HG03135 (cell line): ENCODE measurements around the gene IFI27L2.

Experiments
- ATAC-seq: cut with Tn5 transposase; IDR thresholded peaks from one replicate; pipeline ENCODE4 v1.9.1; 2021; ENCODE audit warnings: mild to moderate bottlenecking, moderate library complexity; ENCODE audit not compliant: unreplicated experiment

Gene IFI27L2

DNA sequence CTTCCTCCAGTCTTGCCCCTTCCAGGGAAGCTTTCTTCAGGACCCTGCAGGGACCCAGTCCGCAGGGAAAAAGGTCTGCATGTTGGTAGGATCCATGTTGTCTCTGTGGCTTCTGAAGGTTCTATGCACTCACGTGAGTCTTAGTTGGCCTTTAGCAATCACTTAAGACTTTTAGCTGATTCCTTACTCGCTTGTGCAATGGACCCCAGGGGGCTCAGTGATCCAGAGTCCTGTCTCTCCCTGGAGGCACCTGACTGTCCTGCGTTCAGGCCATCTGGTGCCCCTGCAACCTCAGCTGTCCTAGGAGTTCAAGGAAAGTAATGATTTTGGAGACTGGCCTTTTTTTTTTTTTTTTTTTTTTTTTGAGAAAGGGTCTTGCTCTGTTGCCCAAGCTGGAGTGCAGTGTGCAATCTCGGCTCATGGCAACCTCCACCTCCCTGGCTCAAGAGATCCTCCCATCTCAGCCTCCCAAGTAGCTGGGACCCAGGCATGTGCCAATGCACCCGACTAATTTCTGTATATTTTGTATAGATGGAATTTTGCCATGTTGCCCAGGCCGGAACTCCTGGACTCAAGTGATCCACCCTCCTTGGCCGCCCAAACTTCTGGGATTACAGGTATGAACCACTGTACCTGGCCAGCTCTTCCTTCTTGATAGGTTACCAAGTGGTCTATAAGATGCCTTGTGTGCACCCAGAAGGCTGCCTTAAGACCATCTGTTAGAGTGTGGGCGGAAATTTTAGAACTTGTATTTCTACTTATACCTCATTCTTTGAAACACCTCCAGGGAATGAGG is 4.6 kb downstream of the IFI27L2 start:
- no peak for ATAC-seq

DNA sequence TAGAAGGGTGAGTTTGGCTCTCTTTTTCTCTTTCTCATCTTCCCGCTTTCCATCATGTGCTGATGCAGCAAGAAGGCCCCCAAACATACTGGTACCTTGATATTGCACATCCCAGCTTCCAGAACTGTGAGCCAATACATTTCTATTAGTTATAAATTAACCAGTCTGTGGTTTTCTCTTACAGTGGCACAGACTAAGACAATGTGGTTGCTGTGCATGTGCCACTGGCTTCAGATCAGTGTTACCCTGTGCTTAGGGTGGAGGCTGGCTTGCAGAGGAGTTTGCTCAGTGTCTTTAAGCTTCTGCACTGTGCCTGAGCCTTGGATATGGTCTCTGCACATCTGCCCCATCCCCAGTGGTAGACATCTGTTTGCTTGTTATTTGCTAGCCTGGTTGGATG is 5.5 kb downstream of the IFI27L2 start:
- ATAC-seq = no peak

DNA sequence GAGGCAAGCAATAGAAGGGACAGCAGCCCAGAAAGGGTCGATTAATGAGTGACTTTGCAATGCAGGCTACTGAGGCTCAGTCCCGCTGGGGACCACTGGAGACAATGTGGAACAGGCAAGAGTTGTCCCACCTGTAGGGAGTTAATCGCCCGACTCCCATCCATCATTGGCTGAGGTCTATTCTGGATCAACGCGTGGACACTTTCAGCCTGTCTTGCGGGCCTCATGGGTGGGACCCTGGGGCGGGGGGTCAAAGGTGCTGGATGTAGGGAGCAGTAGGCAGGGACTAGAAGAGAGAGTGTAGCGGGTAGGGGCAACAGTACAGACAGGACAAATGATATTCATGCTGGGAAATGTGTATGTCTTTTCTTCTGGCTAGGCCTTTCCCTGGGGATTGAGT is 6.1 kb downstream of the IFI27L2 start:
- ATAC-seq = no peak

DNA sequence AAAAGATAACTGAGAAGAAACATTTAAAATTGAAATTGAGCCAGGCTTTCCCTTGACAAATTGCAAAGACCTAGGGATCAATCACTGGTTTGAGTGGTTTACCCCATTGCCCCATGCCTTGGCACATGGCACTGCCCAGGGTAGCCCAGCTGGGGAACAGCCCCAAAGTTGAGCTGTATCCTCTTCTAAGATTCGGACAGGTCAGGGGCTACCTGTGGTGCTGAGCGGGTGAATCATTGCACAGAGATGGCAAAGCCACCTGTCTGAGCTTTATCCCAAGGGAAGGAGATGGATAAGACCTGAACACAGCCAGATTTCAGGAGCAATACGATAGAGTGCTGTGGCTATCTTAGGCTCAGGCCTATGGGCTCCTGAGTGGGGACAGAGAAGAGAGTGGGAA is 7.0 kb downstream of the IFI27L2 start:
- no peak for ATAC-seq

DNA sequence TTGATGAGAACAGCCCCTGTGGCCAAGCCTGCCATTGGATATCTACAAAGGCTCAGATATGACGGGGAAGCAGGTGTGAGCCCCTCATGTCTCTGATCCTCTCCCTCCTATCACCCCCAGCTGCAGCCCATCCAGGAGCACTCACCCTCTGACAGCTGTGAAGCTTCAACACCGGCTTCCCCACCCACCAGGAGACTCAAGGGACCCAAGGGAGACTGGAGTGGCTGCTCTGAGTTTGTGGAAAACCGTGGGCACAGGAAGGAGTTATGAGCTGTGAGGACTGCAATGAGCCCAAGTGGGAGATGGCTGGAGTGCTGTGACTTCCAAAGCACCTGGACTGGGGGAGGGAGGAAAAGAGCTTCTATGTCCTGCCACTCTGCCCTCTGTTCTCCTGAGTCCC is 7.9 kb downstream of the IFI27L2 start:
- no peak for ATAC-seq

DNA sequence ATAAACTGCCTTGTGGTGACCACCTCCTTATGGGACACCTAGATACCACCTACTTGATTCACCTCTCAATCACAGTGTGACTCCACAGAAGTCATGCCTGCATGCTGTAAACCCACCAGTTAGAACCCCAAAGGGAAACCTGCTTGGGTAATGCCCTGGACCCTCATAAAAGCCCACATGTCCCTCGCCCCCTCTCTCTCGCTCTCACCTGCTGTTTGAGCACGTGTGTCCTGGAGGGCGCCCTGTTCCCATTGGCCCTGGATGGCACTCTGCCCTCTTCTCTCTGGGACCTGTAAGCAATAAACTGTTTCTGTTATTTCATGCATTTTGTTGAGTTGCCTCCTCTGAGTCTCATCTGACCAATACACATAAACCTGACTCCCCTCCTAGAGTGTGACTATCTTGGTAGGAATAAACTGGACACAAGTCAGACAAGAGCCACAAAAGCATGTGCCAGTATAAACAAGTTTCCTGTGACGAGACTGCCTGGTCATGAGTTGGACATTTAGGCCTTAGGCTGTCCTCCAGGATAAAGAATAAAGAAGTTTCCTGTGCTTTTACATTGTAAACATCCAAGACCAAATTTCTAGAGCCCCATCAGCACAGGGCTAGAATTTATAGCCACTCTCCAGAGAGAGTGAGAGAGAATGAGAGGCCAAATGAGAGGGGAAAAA is 8.6 kb downstream of the IFI27L2 start:
- no peak for ATAC-seq

DNA sequence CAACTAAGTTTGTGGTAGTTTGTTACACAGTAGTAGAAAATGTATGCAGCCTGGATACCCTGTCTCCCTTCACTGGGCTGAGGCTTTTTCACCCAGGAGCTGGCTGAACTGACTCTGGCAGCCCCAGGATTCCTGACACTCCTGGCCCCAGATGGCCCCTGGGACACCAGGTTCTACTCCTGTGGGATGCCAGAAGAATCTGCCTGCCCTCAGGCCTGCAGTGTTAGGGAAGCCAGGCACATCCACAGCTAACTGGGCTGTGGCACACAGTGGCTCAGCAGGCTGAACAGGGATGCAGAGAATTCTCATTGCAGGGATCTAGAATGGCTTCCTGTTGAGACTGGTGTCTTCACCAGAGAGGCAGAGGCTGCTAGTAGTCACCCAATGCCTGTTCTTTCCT is 10.3 kb downstream of the IFI27L2 start:
- no peak for ATAC-seq

DNA sequence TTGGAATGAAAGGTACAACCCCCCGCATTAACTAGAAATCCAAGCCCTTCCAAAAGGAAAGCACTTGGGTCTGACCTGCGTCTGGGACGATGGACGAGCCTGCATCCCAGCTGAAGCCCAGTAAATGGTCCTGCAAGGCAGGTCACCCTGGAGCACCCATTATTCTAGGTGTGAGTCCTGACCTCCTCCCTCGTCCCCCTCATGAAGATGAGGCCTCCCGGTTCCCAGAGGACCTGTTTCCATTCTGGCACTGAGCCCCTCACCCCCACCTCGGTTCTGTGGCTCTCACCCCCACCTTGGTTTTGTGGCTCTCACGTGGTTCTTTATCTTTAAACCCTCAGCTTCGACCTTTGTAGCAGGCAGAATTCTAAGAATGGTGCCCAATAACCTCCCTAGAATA is 11.5 kb downstream of the IFI27L2 start:
- no peak for ATAC-seq

DNA sequence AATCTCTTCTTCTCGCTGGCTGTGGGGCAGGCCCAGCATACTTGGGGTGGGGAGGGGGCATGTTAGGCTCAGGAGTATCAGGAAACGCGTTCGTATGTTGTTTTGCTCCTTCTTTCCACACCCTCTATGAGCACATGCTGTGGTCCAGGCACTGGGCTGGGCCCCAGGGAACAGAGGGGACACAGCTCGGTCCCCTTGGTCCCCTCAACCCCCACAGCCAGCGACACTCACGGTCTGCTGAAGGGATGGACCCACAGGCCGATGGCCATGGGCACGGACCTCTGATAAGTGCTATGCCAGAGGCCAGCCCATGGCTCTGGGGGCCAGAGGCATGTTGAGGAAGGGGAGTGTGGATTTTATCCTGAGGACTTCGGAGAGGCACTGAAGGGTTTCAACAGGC is 12.7 kb downstream of the IFI27L2 start:
- ATAC-seq = no peak

DNA sequence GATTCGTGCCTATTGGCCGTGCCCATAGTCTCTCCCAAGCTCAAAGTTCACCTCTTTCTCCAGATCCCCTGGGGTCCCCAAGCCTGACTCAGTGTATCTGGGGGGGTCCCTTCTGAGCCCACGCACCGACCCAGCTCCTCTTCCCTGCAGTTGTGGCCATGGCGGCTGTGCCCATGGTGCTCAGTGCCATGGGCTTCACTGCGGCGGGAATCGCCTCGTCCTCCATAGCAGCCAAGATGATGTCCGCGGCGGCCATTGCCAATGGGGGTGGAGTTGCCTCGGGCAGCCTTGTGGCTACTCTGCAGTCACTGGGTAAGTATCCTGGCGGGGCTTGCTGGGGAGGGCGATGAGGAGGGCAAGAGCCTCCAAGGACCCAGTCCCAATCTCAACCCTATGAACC is 13.8 kb downstream of the IFI27L2 start:
- no peak for ATAC-seq

DNA sequence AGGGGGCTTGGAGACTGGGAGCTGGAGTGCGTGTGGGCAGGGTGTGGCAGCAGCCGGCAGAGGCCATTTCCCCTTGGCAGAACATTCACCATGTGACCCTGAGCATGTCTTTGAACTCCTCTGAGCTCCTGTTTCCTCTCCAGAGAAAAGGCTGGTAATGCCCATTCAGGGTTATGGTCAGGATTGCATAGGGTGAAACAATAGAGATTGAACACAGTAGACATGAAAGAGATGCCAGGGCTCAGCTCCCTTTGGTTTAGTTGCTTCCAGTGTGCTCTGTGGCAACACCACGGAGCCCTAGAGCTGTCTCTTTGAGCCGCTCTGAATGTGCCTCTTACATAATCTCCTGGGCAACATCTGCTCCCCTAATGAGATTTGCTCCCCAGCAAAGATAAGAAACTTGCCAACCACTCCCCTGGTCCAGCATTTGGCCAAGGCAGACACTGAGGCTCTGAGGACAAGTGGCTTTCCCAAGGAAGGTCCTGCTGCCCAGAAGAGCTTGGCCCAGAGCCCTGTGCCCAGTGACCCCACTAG is 14.3 kb downstream of the IFI27L2 start:
- ATAC-seq = no peak

DNA sequence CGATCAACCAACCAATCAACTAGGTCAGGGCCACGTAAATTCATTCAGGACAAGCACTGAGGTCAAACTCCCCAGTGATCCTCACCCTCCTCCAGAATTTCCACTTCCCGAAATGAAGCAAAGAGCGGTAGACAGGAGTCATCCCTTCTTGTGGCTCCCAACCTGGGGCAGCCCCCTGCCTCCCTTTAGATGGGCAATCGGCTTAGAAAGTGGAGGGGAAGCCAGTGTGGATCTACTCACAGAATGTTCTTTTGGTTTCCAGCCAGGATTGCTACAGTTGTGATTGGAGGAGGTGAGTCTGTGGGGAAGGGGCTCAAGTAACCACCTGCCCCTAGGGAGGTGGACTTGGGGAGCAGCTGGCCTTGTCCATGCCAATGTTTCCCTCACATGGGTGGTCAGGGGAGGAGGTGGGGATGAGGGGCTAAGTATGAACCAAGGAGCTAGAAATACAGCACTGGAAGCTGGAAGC is 14.8 kb downstream of the IFI27L2 start:
- no peak for ATAC-seq

DNA sequence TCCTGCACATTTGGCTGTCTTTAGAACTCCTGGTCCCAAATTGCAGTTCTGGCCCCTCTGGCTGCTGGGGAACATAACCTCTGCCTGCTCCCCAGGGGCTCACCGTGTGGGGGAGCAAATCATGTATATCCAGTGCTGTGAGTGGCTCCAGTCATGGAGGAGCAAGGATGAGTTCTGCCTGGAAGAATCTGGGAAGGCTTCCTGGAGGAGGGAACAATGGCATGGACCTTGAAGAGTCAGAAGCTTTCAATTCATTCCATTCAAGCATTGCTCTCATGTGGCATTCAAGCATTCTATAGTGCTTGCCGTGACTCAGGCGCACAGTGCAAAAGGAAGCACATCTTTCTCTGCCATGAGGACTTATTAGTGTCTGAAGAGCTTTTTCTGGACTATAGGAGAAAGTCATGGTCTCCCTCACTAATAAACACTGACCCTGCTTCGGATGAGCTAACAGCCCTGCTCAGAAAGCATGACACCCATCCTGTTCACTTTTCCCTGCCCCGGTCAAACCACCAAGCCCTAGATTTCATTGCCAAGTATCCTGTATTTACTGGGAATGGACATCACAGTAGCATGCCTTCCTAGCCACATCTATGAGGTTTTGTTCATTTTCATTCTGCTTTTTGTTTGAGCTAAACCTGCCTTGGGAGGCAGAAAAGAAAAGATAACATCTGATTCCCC is 15.4 kb downstream of the IFI27L2 start:
- no peak for ATAC-seq

DNA sequence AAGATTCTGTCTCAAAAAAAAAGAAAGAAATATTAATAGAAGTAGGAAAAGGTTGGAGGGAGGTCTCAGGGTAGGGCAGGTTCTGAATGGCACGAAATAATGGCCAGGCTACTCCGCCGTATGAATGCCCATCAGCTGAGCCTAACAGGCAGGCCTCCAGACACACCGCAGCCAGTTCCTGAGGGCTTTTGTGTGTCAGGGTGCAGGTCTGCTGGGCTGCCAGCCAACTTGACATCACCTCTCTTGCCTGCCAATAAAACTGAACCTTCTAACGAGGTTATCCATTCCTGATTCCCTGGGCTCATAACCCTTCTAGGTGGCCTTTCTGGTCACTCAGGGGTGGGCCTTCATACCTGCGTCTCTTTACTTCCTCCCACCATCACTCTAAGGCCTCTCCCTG is 15.9 kb downstream of the IFI27L2 start:
- no peak for ATAC-seq

DNA sequence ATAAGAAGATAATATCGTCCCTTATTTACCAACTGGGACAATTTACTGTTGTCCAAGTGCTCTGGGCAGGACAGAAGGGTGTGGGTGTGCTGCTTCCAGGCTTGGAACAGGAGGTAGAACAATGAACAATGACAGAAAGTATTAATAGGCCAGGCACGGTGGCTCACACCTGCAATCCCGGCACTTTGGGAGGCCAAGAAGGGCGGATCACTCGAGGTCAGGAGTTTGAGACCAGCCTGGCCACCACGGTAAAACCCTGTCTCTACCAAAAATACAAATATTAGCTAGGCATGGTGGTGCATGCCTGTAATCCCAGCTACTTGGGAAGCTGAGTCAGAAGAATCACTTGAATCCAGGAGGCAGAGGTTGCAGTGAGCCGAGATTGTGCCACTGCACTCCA is 16.3 kb downstream of the IFI27L2 start:
- ATAC-seq = no peak

DNA sequence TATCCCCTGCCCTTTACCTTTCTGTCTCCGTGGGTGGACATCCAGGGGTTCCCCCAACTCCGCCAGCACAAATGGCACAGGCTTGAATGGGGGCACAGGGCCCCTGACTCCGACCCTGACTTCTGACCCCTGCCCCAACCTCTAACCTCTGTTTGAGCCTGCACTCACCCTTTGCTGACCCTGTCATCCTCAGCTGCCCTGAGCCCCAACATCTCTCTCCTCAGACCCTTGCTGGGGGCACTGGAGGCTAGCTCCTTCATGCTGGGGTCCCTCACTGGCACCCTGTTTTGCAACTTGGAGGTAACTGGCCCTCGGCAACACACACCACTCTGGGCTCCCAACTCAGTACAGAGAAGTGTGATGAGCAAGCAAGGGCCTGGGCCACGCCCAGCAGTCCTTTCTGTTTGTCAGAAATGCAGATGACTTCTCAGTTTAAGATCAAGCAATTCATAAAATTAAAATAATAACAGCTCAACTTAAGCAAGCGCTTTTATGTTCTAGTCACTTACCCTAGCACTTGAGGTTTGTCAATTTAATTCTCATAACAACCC is 16.8 kb downstream of the IFI27L2 start:
- no peak for ATAC-seq

DNA sequence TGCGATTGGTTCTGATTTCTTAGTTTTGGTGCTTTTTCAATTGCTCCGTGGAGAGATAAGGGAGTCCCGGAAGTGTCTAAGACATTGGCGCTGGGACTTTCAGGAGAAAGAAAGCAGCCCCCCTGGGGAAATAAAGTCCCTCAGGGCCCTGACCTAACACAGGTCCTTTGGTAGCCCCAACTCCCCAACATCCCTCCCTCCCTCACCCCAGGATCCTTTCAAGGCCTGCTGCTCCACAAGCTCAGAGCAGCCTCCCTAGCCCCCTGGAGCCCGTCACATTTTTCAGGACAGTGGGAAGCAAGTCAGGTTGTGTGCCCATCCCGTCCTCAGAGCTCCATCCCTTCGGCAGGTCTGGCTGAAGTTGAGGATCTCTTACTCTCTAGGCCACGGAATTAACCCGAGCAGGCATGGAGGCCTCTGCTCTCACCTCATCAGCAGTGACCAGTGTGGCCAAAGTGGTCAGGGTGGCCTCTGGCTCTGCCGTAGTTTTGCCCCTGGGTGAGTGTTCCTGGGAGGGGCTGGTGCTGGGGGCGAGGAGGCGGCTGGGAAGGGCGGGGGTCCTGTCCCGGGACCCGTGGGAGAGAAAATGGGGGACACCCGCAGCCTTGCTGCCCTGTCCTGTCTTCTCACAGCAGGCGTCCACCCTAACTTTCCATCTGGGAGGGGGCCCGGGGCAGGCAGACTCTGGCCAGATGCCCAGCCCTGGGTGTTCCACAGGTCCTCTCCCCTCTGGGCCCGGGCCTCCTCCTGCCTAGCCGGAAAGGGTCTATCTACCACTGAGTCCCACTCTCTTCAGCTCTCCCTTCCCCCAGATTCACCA is 17.9 kb downstream of the IFI27L2 start:
- ATAC-seq = no peak

DNA sequence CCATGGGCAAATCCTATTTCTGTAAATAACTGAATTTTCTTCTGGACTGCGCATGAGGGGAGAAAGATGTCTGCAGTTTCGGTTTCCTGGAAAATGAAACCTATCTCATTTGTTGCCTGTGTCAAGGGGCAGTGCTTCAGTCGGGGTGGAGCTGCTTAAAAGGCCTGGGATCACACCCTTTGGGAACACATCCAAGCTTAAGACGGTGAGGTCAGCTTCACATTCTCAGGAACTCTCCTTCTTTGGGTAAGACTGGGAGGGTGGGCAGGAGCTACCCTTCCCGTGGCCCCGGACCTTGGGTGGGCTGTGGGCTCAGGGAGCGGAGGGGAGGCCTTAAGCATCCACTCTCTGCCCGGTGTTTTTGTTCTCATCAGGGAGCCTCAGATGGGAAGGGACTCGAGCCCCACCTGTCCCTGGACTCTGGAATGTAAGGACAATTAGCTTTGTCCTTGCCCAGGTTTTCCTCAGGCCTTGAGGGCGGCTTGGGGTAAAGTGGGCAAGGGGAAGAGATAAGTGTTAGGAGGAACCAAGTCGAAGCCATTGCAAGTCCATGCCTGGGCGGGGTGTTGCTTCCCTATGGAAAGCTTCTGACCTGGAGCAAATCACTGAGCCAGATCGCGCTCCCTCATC is 18.7 kb downstream of the IFI27L2 start, which contains the start of gene IFI27:
Gene IFI27, plus strand, starts transcription at position 185 of the 630 bp plus-strand sequence.
- no peak for ATAC-seq

DNA sequence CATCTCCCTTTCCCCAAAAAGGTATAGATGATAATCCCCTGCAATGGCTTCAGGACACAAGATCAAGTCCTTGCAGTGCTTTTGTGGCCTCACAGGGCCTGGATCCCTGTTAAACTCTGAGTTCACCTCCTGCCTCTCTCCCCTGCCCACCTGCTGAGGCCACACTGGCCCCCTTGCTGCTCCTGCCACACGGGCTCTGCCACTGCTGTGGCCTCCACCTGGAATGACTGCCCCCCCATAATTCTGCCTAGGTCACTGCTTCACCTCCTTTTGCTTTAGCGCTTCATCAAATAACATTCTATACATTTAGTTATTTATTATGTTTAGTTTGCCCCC is 19.5 kb downstream of the IFI27L2 start:
- ATAC-seq = no peak

DNA sequence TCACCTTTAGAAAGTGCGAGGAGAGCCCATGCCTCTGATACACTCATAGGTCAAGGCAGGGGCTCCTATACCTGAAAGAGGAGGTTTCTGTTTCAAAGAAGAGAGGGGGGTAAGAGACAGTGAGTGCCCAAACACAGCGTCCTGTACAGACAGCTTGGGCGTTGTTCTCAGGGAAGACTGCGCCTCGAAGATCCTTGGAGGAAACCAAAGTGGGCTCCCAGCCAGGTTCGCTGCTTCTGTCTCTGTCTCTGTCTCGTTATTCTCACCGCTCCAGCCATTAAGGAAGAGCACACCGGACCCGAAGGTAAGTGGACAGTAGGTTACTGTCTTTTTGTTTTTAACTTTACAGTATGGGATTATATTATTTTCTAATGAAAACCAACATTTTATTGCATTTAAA is 24.7 kb downstream of the IFI27L2 start:
- no peak for ATAC-seq
